ENCODE measurements around the gene SAPCD2.

SAPCD2 gene

DNA sequence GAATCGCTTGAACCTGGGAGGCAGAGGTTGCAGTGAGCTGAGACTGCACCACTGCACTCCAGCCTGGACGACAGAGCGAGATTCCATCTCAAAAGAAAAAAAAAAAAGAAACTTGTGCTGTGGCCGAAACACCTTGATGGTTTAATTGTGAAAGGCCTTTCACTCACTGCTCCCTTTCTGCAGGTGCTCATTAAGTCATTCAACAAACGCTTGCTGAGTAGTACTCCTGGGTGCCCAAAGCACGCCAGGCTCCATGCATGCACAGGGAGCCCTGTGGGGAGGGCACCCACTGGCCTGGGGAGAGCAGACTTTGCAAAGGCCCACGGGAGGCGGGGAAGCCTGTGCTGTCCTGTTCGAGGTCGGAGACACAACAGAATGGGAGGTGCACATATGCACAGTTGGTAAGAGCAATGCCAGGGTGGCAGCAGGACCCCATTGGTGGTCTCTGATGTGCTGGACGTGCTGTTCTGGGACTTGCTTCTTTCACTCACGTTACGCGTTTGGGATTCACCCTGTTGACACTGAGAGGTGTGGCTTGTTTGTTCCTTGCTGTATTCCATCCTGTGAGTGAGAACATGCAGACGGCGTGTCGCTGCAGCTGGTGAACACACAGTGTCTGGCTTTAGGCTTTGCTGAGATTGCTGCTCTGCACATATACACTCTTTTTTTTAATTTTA lies 13.5 kb downstream of the SAPCD2 start:
- Histone ChIP-seq H2AFZ (ENCODE audit: low read length) (no peak overlapping the region), H3K9me3 (ENCODE audit: low read length) (no peaks in the 10 kb centered on the region), H3K27me3 (ENCODE audit: insufficient read depth, low read length) (peaks cover 9% of the 10 kb centered on the region; the same call in 1 of the 2 replicates), H3K36me3 (ENCODE audit: insufficient read depth, low read length) (no peaks in the 10 kb centered on the region), H3F3A (ENCODE audit: insufficient read depth, low read length) (no peaks in the 10 kb centered on the region), H3K27ac (ENCODE audit: low read depth, low read length, poor library complexity, severe bottlenecking) (no peak overlapping the region), H3K79me2 (ENCODE audit: insufficient read depth, low read length) (no peaks in the 10 kb centered on the region), H3K9me2 (ENCODE audit: low read depth, low read length) (no peaks in the 10 kb centered on the region), H3K4me2 (ENCODE audit: low read length) (no peak overlapping the region), H3K4me1 (ENCODE audit: insufficient read depth, low read length, severe bottlenecking) (peaks cover 4% of the 10 kb centered on the region), H3K4me3 (ENCODE audit: low read depth, low read length, poor library complexity, severe bottlenecking) (no peak overlapping the region), H3K9ac (ENCODE audit: low read length) (no peak overlapping the region), H4K20me1 (ENCODE audit: insufficient read depth, low read length) (no peaks in the 10 kb centered on the region)
- TF ChIP-seq EZH2 (IDR thresholded peaks at IDR 0.05; ENCODE audit: borderline replicate concordance, low read length) = no peak
- TF ChIP-seq, protein P1, sequence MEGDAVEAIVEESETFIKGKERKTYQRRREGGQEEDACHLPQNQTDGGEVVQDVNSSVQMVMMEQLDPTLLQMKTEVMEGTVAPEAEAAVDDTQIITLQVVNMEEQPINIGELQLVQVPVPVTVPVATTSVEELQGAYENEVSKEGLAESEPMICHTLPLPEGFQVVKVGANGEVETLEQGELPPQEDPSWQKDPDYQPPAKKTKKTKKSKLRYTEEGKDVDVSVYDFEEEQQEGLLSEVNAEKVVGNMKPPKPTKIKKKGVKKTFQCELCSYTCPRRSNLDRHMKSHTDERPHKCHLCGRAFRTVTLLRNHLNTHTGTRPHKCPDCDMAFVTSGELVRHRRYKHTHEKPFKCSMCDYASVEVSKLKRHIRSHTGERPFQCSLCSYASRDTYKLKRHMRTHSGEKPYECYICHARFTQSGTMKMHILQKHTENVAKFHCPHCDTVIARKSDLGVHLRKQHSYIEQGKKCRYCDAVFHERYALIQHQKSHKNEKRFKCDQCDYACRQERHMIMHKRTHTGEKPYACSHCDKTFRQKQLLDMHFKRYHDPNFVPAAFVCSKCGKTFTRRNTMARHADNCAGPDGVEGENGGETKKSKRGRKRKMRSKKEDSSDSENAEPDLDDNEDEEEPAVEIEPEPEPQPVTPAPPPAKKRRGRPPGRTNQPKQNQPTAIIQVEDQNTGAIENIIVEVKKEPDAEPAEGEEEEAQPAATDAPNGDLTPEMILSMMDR (IDR thresholded peaks at IDR 0.05; ENCODE audit: low read length) = no peak

DNA sequence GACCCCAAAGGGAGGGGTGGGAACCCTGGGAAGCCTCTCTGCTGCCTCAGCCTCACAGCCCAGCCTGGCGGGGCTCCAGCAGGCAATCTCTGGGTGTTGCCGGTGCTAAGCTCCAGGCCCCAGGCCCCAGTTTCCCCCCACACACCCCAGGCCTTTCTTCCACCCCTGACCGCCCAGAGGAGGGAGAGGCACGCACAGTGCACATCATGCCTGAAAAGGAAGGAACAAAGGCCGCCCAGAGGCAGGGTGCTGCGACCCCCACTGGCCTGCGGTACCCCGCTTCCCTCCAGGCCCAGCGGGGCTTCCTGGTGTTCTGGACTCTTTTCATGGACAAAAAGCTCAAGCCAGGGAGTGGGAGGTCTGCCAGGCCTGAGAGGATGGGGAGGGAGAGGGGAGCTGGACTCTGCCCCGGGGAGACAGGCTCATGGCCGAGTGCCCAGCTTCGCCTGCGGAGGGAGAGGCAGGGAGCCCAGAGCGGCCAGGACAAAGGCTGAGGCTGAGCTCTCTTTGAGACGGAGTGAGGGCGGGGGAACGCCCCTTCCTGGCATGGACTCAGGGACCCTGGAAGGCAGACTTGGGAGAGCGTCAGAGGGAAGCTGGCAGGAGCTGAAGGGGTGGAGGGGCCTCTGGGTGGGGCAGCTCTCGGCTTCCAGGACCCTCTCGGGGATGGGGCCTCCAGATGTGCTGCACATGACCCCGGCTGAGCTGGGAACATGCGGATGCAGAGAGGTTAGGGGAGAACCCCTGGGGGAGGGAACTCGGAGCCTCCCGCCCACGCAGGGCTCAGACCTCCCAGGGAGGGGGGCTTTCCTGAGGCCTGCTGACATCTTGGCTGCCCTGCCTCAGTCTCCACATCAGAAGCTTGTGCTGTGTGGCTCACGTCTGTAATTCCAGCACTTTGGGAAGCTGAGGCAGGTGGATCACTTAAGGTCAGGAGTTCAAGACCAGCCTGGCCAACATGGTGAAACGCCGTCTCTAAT lies 14.7 kb downstream of the SAPCD2 start:
- Histone ChIP-seq H4K20me1 (ENCODE audit: insufficient read depth, low read length) (no peaks in the 10 kb centered on the region), H3K36me3 (ENCODE audit: insufficient read depth, low read length) (no peaks in the 10 kb centered on the region), H3K4me2 (ENCODE audit: low read length) (no peak overlapping the region), H3K27me3 (ENCODE audit: insufficient read depth, low read length) (peaks cover 10% of the 10 kb centered on the region; the same call in 1 of the 2 replicates), H3K27ac (ENCODE audit: low read depth, low read length, poor library complexity, severe bottlenecking) (no peak overlapping the region), H3K79me2 (ENCODE audit: insufficient read depth, low read length) (no peaks in the 10 kb centered on the region), H3K4me1 (ENCODE audit: insufficient read depth, low read length, severe bottlenecking) (peaks cover 4% of the 10 kb centered on the region), H3K9me2 (ENCODE audit: low read depth, low read length) (no peaks in the 10 kb centered on the region), H3F3A (ENCODE audit: insufficient read depth, low read length) (no peaks in the 10 kb centered on the region), H2AFZ (ENCODE audit: low read length) (no peak overlapping the region), H3K4me3 (ENCODE audit: low read depth, low read length, poor library complexity, severe bottlenecking) (no peak overlapping the region), H3K9me3 (ENCODE audit: low read length) (no peaks in the 10 kb centered on the region), H3K9ac (ENCODE audit: low read length) (no peak overlapping the region)
- TF ChIP-seq, protein P1 (IDR thresholded peaks at IDR 0.05; ENCODE audit: low read length) = no peak
- TF ChIP-seq EZH2 (IDR thresholded peaks at IDR 0.05; ENCODE audit: borderline replicate concordance, low read length) = no peak

DNA sequence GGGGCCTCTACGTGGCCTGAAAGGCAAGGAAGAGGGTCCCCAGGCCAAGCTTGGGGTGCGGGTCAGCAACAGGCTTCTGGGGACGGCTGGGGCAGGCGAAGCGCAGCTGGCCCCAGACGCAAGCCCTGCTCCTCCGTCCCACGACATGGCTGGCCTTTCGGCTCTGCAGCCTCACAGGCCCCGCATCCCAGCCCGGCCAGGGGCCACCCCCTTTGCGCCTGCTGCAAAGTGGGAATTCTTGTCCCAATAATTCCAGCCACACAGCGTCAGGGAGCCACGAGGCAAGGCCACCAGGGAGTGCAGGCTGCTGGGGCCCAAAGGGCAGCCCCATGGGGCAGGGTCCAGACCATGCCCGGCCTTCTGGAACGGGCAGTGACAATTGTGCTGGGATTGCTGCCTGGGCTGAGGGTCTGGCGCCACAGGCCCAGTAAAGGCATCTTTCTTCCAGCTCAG lies 15.4 kb downstream of the SAPCD2 start:
- Histone ChIP-seq H3K9me3 (ENCODE audit: low read length) (no peaks in the 10 kb centered on the region), H3K36me3 (ENCODE audit: insufficient read depth, low read length) (no peaks in the 10 kb centered on the region), H3K4me2 (ENCODE audit: low read length) (no peak overlapping the region), H3F3A (ENCODE audit: insufficient read depth, low read length) (no peaks in the 10 kb centered on the region), H3K4me1 (ENCODE audit: insufficient read depth, low read length, severe bottlenecking) (peaks cover 4% of the 10 kb centered on the region), H3K27ac (ENCODE audit: low read depth, low read length, poor library complexity, severe bottlenecking) (no peak overlapping the region), H3K9me2 (ENCODE audit: low read depth, low read length) (no peaks in the 10 kb centered on the region), H3K79me2 (ENCODE audit: insufficient read depth, low read length) (no peaks in the 10 kb centered on the region), H3K9ac (ENCODE audit: low read length) (no peak overlapping the region), H3K4me3 (ENCODE audit: low read depth, low read length, poor library complexity, severe bottlenecking) (no peak overlapping the region), H3K27me3 (ENCODE audit: insufficient read depth, low read length) (peaks cover 10% of the 10 kb centered on the region; the same call in 1 of the 2 replicates), H4K20me1 (ENCODE audit: insufficient read depth, low read length) (no peaks in the 10 kb centered on the region), H2AFZ (ENCODE audit: low read length) (no peak overlapping the region)
- TF ChIP-seq, protein P1 (IDR thresholded peaks at IDR 0.05; ENCODE audit: low read length) = no peak
- TF ChIP-seq EZH2 (IDR thresholded peaks at IDR 0.05; ENCODE audit: borderline replicate concordance, low read length) = no peak
